Esophagus muscularis mucosa (tissue), 4 donors: Measurements from ENCODE around the gene CLDN15. TPM values are rescaled to one million over a fixed set of nuclear protein-coding genes. Genes with fewer than 3 reads are reported as not detected.

Source experiments
- DNase-seq: peaks from one replicate; pipeline ENCODE4 v3.0.0-alpha.2; 2017; ENCODE audit errors: extremely low spot score
- H3K27ac ChIP-seq, 4 donors: fragments of 200-600 bp; sonication (generic); replicated peaks in 1 of 4; 1 replicate in 3 of 4; 2 replicates in 1 of 4; pipeline ENCODE4 v1.5.1; 2016 to 2019; ENCODE audit warnings: mild to moderate bottlenecking in 1 of 4
- H3K27me3 ChIP-seq, 4 donors: fragments of 200-600 bp; sonication (generic); one replicate each; pipeline versions ENCODE4 v1.5.1 to v1.6.0; 2016 to 2019
- H3K36me3 ChIP-seq, 4 donors: fragments of 200-600 bp; sonication (generic); one replicate each; pipeline ENCODE4 v1.5.1; 2016 to 2019
- H3K4me1 ChIP-seq, 4 donors: fragments of 200-600 bp; sonication (generic); one replicate each; pipeline ENCODE4 v1.5.1; 2016 to 2019
- H3K4me3 ChIP-seq, 4 donors: fragments of 200-600 bp; sonication (generic); 1 replicate in 2 of 4; 2 replicates in 2 of 4; pipeline ENCODE4 v1.5.1; 2016 to 2019; ENCODE audit warnings: mild to moderate bottlenecking in 4 of 4, moderate library complexity in 1 of 4
- H3K9me3 ChIP-seq, 4 donors: fragments of 200-600 bp; sonication (generic); 1 replicate in 3 of 4; 2 replicates in 1 of 4; pipeline ENCODE4 v1.5.1; 2016 to 2019
- CTCF ChIP-seq, 3 experiments: fragments of 200-600 bp in 2 of 3; fragments of 450-650 bp in 1 of 3; sonication (generic) in 2 of 3; IDR thresholded peaks; one replicate each; pipeline ENCODE4 v1.5.1; 2017 to 2019; ENCODE audit warnings: antibody characterized with exemption in 3 of 3, mild to moderate bottlenecking in 2 of 3, moderate library complexity in 1 of 3
- EP300 ChIP-seq: sonication (generic); formaldehyde crosslinking; IDR thresholded peaks from one replicate; pipeline ENCODE4 v1.6.1; 2017; ENCODE audit warnings: antibody characterized with exemption
- POLR2A ChIP-seq: fragments of 450-650 bp; IDR thresholded peaks from one replicate; pipeline ENCODE4 v1.6.1; 2017; ENCODE audit warnings: antibody characterized with exemption, moderate library complexity, mild to moderate bottlenecking, low read depth
- POLR2AphosphoS5 ChIP-seq, 2 donors: sonication (generic); formaldehyde crosslinking; IDR thresholded peaks; one replicate each; pipeline ENCODE4 v1.6.1; 2017; ENCODE audit warnings: antibody characterized with exemption in 2 of 2
- WGBS: methylation state at CpG from one replicate; pipeline ENCODE4 v1.1.5; 2018; 5-methylcytosine and 5-hydroxymethylcytosine counted together
- intact Hi-C: fragments of 100-400 bp; cut with DNase I; formaldehyde crosslinking; loops from one replicate; pipeline ENCODE4 v1.15.1; 2023
- total RNA-seq, 4 donors: library from RNA; depleted of rRNA; stranded (reverse); fragments of >200 nt; gene quantifications; one replicate each; pipeline versions ENCODE4 v1.1.0 to v1.2.1, GENCODE V29; 2016

Gene CLDN15
- total RNA-seq, 4 donors from 2014 or later, result 5.3 to 9.1 (median 6.4) TPM

- H3K27me3 ChIP-seq, result peaks cover 6 to 94% (median 32%) of the 10 kb centered on the region in 4 donors
- H3K36me3 ChIP-seq, result no peaks in the 10 kb centered on the region
- H3K9me3 ChIP-seq, result no peaks in the 10 kb centered on the region
- H3K27ac ChIP-seq, result no peak overlapping the region
- intact Hi-C loops, result loop anchor here (10.0 kb wide), 1 partner anchor 54 kb away; no protein-coding TSS in a partner anchor
- TF ChIP-seq POLR2A (no peak), POLR2AphosphoS5 (IDR thresholded peaks at IDR 0.05) (no peak), CTCF (IDR thresholded peaks at IDR 0.05) (no peak), EP300 (no peak)
- no peak for DNase-seq
- no peak overlapping the region for H3K4me3 ChIP-seq
- peaks cover 8 to 12% (median 11%) of the 10 kb centered on the region in 4 donors for H3K4me1 ChIP-seq
- WGBS, result 71% methylated on average over 14 of the region's 14 CpGs
Measured at GRCh38 chr7:101198476-101198875, 39.1 kb downstream of the CLDN15 start.

GRCh38 chr7:101197991-101198390, 39.6 kb downstream of the CLDN15 start:
- intact Hi-C loops, result loop anchor here (10.0 kb wide), 1 partner anchor 53 kb away; no protein-coding TSS in a partner anchor
- WGBS, result 85% methylated on average over 6 of the region's 21 CpGs
- DNase-seq, result no peak
- Histone ChIP-seq H3K9me3 (no peaks in the 10 kb centered on the region), H3K36me3 (no peaks in the 10 kb centered on the region), H3K27ac (no peak overlapping the region), H3K4me3 (no peak overlapping the region), H3K27me3 (peaks cover 6 to 93% (median 31%) of the 10 kb centered on the region in 4 donors), H3K4me1 (peaks cover 8 to 12% (median 11%) of the 10 kb centered on the region in 4 donors)
- TF ChIP-seq CTCF (IDR thresholded peaks at IDR 0.05) (no peak), POLR2AphosphoS5 (IDR thresholded peaks at IDR 0.05) (no peak), EP300 (no peak), POLR2A (no peak)

GRCh38 chr7:101195884-101196283, 41.7 kb downstream of the CLDN15 start:
- TF ChIP-seq POLR2AphosphoS5 (IDR thresholded peaks at IDR 0.05) (no peak), POLR2A (no peak), EP300 (no peak), CTCF (IDR thresholded peaks at IDR 0.05) (no peak)
- Histone ChIP-seq H3K27ac (no peak overlapping the region), H3K4me1 (no peaks in the 10 kb centered on the region), H3K27me3 (peaks cover 0 to 75% (median 12%) of the 10 kb centered on the region in 4 donors), H3K4me3 (no peak overlapping the region), H3K36me3 (no peaks in the 10 kb centered on the region), H3K9me3 (no peaks in the 10 kb centered on the region)
- intact Hi-C loops, result loop anchor here (10.0 kb wide), 1 partner anchor 51 kb away; no protein-coding TSS in a partner anchor
- no peak for DNase-seq
- 92% methylated on average over 17 of the region's 17 CpGs for WGBS

GRCh38 chr7:101189109-101189508, 48.5 kb downstream of the CLDN15 start:
- Histone ChIP-seq H3K9me3 (no peaks in the 10 kb centered on the region), H3K27ac (no peak overlapping the region), H3K36me3 (no peaks in the 10 kb centered on the region), H3K27me3 (peaks cover 0 to 46% (median 0%) of the 10 kb centered on the region in 4 donors), H3K4me1 (no peaks in the 10 kb centered on the region), H3K4me3 (no peak overlapping the region)
- 85% methylated on average over 8 of the region's 8 CpGs for WGBS
- TF ChIP-seq EP300 (no peak), POLR2A (no peak), CTCF (IDR thresholded peaks at IDR 0.05) (no peak), POLR2AphosphoS5 (IDR thresholded peaks at IDR 0.05) (no peak)
- intact Hi-C loops, result no loop called here
- DNase-seq, result no peak
